ENCODE measurements around the gene DOK3. TPM values are rescaled to one million over a fixed set of nuclear protein-coding genes. Genes with fewer than 3 reads are reported as not detected.
"Not testable (repeated sequence)": the region's sequence is repeated elsewhere in the genome, so short reads cannot be mapped to it uniquely, and the experiment has no call there.

The DOK3 gene
- total RNA-seq, 4 donors from 2014 or later: 0.89 to 7.3 (median 1.8) TPM

DNA sequence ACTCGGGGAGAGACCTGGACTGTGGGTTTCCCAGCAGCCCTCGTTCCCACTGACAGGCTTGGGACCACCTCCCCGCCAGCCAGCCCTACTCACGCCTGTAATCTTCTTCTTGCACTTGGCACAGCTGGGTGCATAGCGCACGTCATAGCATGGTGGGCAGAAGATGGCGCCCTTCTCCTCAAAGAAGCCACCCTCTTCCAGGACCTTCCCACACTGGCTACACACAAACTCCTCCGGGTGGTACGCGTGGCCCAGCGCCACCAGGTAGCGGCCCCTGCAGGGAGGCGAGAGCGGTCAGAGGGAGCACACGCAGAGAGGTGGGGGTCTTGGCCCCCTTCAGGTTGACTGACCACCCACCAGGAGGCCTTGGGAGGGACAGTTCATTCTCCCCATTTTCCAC is 21.7 kb downstream of the DOK3 start:
- Histone ChIP-seq H3K36me3 (peaks cover 69% of the 10 kb centered on the region), H3K27ac (no peak overlapping the region), H3K27me3 (no peaks in the 10 kb centered on the region), H3K4me1 (peaks cover 2% of the 10 kb centered on the region), H3K9me3 (no peaks in the 10 kb centered on the region), H3K4me3 (no peak overlapping the region)
- TF ChIP-seq, protein P1, sequence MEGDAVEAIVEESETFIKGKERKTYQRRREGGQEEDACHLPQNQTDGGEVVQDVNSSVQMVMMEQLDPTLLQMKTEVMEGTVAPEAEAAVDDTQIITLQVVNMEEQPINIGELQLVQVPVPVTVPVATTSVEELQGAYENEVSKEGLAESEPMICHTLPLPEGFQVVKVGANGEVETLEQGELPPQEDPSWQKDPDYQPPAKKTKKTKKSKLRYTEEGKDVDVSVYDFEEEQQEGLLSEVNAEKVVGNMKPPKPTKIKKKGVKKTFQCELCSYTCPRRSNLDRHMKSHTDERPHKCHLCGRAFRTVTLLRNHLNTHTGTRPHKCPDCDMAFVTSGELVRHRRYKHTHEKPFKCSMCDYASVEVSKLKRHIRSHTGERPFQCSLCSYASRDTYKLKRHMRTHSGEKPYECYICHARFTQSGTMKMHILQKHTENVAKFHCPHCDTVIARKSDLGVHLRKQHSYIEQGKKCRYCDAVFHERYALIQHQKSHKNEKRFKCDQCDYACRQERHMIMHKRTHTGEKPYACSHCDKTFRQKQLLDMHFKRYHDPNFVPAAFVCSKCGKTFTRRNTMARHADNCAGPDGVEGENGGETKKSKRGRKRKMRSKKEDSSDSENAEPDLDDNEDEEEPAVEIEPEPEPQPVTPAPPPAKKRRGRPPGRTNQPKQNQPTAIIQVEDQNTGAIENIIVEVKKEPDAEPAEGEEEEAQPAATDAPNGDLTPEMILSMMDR (IDR thresholded peaks at IDR 0.05): no peak
- DNase-seq (ENCODE audit: low spot score in 2 of 2): no peak
- WGBS: 90% methylated on average over 9 of the region's 15 CpGs

DNA sequence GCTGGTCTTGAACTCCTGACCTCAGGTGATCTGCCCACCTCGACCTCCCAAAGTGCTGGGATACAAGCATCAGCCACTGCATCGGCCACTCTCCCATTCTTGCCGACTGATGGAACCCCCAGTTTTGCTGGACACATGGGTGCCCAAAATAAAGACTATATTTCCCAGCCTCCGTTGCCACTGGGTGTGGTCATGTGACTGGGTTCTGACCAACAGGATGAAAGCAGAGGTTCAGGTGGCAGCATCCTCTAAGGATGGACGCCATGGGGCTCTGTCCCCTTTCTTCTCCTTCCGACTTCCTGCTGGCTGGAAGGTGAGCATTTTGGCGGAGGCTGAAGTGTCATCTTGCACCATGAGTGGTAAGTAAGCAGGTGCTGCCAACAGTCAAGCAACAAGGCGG is 22.5 kb downstream of the DOK3 start:
- Histone ChIP-seq H3K36me3 (peaks cover 65% of the 10 kb centered on the region), H3K4me1 (no peaks in the 10 kb centered on the region), H3K27ac (no peak overlapping the region), H3K27me3 (no peaks in the 10 kb centered on the region), H3K4me3 (no peak overlapping the region), H3K9me3 (no peaks in the 10 kb centered on the region)
- no peak for DNase-seq (ENCODE audit: low spot score in 2 of 2)
- TF ChIP-seq, protein P1 (IDR thresholded peaks at IDR 0.05): no peak
- TF ChIP-seq EP300 (IDR thresholded peaks at IDR 0.05) (no peak), POLR2A (IDR thresholded peaks at IDR 0.05) (no peak), POLR2AphosphoS5 (IDR thresholded peaks at IDR 0.05) (no peak)
- 93% methylated on average over 8 of the region's 8 CpGs for WGBS

DNA sequence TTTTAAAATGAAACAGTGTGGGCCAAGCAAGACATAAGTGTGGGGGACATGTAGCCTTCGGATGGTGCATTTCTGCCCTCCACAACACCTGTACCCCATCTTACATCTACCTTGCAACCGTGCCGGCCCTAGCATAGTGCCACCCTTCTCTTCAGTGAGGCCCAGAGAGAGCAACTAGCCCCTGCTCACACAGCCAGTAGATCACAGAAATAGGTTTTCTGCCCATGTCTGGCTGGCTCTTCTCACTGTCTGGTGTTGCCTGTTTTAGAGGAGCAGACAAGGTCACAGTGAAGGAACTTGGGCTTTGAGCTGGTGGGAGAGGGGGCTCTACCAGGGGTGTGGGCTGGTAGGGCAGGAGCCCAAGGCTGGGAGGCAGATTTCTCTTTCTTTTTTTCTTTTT is 23.4 kb downstream of the DOK3 start:
- Histone ChIP-seq H3K27me3 (no peaks in the 10 kb centered on the region), H3K27ac (no peak overlapping the region), H3K9me3 (no peaks in the 10 kb centered on the region), H3K36me3 (peaks cover 56% of the 10 kb centered on the region), H3K4me3 (no peak overlapping the region), H3K4me1 (no peaks in the 10 kb centered on the region)
- no peak for DNase-seq (ENCODE audit: low spot score in 2 of 2)
- TF ChIP-seq EP300 (IDR thresholded peaks at IDR 0.05) (no peak), POLR2A (IDR thresholded peaks at IDR 0.05) (no peak), POLR2AphosphoS5 (IDR thresholded peaks at IDR 0.05) (no peak)
- TF ChIP-seq, protein P1 (IDR thresholded peaks at IDR 0.05): no peak
- 100% methylated on average over 3 of the region's 3 CpGs for WGBS

DNA sequence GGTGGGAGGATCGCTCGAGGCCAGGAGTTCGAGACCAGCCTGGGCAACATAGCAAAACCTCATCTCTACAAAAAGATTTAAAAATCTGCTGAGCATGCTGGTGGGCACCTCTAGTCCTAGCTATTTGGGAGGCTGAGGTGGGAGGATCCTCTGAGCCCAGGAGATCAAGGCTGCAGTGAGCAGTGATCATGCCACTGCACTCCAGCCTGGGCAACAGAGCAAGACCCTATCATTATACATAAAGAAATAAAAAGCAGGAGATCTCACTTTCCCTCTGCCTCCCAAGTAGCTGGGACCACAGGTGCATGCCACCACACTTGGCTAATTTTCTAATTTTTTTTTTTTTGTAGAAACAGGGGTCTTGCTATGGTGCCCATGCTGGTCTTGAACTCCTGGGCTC is 23.9 kb downstream of the DOK3 start:
- H3K9me3 ChIP-seq; DNase-seq (ENCODE audit: low spot score in 2 of 2); H3K27ac ChIP-seq; H3K27me3 ChIP-seq; H3K4me1 ChIP-seq; H3K4me3 ChIP-seq: not testable (repeated sequence)
- H3K36me3 ChIP-seq: peaks cover 51% of the 10 kb centered on the region
- WGBS: 100% methylated on average over 3 of the region's 3 CpGs

DNA sequence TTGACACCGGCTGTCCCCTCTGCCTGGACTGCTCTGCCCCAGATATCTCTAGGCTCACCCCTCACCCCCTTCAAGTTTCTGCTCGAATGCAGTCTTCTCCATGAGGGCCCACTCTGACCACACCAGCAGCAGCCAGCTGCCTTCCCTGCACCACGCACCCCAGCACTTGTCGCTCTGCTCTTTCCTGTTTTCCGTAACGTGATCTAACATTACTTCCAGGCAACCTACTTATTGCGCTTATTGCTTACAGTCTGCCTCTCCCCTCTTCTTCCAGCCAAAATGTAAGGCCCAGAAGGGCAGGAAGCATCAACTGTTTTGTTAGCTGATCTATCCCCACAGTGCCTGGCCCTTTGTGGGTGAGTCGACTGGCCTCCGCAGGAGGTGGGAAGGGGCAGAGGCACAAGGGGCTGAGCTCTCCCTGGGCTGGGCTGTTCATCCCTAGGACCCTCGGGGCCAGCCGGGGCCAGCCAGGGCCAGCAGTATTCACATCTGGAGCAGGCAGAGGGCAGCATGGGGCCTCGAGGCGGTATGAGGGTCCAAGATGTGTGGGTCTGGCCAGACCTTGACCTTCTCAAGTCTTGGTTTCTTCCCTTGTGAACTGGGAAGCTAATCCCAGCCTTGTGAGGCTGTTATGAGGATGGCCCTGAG is 24.6 kb downstream of the DOK3 start:
- TF ChIP-seq EP300 (IDR thresholded peaks at IDR 0.05) (no peak), POLR2AphosphoS5 (IDR thresholded peaks at IDR 0.05) (no peak), POLR2A (IDR thresholded peaks at IDR 0.05) (no peak)
- TF ChIP-seq, protein P1 (IDR thresholded peaks at IDR 0.05): no peak
- Histone ChIP-seq H3K4me1 (no peaks in the 10 kb centered on the region), H3K27me3 (no peaks in the 10 kb centered on the region), H3K36me3 (peaks cover 44% of the 10 kb centered on the region), H3K9me3 (no peaks in the 10 kb centered on the region), H3K4me3 (no peak overlapping the region), H3K27ac (no peak overlapping the region)
- no peak for DNase-seq (ENCODE audit: low spot score in 2 of 2)
- 80% methylated on average over 11 of the region's 13 CpGs for WGBS

Measured in suprapubic skin (tissue), 4 donors.